GM21723 (cell line): ENCODE results near the gene BEGAIN.

Experiments
- ATAC-seq: cut with Tn5 transposase; IDR thresholded peaks from one replicate; pipeline ENCODE4 v1.9.1; 2021; ENCODE audit warnings: mild to moderate bottlenecking, moderate library complexity; ENCODE audit not compliant: unreplicated experiment

BEGAIN gene

GRCh38 chr14:100568998-100569733 is 18.1 kb downstream of the BEGAIN start:
- ATAC-seq, result no peak

GRCh38 chr14:100568164-100568997 is 18.8 kb downstream of the BEGAIN start:
- no peak for ATAC-seq

GRCh38 chr14:100567877-100568163 is 19.4 kb downstream of the BEGAIN start:
- no peak for ATAC-seq

DNA sequence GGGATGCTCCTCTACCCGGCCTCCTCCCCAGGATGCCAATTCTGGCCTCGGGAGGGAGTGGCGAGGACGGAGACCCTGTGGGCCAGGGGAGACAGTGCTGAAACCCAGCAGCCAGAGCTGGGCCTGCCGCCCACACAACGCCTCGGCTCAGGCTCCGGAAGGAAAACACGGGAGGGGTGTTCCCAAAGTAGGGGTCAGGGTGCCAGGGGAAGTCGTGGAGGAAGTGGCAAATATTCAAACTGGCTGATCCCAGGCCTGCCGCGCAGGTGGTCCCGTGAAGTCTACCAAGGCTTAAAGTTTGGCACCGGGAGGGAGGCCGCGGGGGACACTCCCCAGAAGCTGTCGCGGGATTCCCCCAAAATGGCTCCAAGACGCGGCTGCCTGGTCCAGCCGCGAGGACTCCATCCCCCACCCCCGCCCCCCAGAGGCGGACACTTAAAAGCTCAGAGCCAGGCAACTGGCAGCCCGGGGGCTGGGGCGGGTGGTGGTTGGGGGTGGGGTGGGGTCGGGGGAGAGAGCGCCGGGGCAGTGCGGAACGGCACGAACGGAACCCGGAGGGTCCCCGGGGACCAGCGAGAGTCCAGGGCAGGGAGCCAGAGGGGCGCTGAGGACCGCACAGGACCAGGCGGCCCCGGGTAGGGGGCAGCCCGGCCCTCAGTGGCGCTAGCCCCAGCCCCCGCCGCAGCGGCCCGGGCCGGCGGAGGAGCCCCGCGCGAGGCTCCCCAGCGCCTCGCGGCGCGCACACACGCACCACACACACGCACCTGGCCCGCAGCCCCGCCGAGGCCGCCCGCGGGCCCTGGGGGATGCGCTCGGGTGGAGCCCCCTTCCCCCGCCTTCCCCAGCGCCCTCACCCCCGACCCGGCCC is 20.0 kb downstream of the BEGAIN start:
- ATAC-seq, result no peak

DNA sequence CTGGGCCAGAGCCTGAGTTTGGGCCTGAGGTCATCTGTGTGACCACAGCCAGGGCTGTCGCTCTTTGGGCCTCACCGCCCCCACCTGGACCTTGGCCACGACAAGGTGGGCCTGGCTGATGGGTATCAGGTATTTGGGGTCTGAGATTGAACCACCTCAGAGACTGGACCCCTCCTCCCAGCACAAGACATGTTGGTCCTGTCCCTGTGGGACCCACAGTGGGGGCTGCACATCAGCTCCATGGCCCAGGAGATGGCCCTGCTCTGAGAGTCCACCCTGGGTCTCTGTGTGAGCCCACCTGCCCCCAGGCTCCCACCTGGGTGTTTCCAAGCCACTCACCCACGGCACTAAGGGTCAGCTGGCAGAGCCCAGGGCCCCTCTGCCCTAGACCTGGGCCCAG is 20.6 kb downstream of the BEGAIN start:
- ATAC-seq, result no peak

DNA sequence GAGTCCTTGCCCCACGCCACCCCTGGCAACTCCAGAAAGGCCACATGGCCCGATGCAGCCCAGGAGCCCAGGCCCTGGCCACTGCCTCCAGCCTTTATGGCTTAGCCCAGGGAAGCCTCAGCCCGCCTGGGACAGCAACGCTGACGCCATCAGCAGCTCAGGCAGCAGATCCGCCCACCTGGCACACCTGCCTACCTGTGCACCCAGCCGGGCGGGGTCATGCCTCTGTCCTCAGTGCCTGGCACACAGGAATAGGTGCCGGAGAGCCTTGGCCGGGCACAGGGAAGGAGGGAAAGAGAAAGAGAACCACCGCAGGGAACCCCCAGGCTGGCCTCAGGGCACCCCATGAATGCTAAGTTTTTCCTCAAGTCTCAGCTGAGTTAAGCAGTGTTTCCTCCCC is 21.1 kb downstream of the BEGAIN start:
- ATAC-seq, result no peak

- ATAC-seq, result no peak
Observed at GRCh38 chr14:100565650-100566049, 21.6 kb downstream of the BEGAIN start.

GRCh38 chr14:100564512-100564911 is 22.7 kb downstream of the BEGAIN start:
- no peak for ATAC-seq

DNA sequence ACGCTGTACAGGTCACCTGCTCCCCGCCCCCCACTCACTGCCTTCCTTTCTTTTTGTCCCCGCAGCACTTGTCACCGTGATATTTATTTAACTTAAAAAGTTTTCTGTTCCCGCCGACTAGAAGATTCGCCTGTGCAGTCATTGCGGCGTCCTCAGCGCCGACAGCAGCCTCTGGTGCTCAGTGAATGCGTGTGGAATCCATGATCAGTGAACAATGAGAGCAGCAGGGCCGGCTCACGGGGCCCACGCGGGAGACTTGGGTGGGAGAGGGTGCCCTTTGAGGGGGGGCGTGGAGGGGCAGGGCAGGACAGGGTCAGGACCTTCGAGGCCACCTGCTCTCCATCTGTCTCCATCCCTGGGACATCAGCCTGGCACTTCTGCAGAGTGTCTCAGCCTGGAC is 24.5 kb downstream of the BEGAIN start:
- no peak for ATAC-seq

GRCh38 chr14:100561005-100561404 is 26.2 kb downstream of the BEGAIN start:
- no peak for ATAC-seq

GRCh38 chr14:100560471-100560870 is 26.7 kb downstream of the BEGAIN start:
- no peak for ATAC-seq

DNA sequence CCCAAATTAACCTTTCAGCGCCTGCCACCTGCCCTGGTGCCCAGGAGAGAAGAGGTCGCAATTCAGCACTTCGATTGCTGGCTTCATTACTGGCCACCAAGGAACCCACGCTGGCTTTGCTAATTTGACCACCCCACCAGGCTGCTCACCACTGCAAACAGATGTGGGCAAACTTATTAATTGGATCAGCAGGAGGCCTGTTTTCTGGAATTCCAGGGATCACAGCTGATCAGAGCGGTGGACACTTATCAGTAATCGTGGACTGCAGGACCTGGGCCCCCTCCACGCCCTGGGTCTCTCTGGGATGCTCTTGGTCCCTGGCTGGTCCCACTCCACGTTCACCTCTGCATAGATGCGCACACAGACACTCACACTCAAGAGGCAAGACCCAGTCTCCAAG is 27.8 kb downstream of the BEGAIN start:
- ATAC-seq, result no peak

GRCh38 chr14:100558966-100559365 is 28.3 kb downstream of the BEGAIN start:
- no peak for ATAC-seq

GRCh38 chr14:100558226-100558625 is 29.0 kb downstream of the BEGAIN start:
- ATAC-seq, result no peak

GRCh38 chr14:100557658-100558057 is 29.6 kb downstream of the BEGAIN start:
- no peak for ATAC-seq

GRCh38 chr14:100556936-100557505 is 30.2 kb downstream of the BEGAIN start:
- no peak for ATAC-seq

- no peak for ATAC-seq
Observed at GRCh38 chr14:100556140-100556475, 31.1 kb downstream of the BEGAIN start.

- ATAC-seq, result no peak
Observed at GRCh38 chr14:100555436-100556139, 31.6 kb downstream of the BEGAIN start.

DNA sequence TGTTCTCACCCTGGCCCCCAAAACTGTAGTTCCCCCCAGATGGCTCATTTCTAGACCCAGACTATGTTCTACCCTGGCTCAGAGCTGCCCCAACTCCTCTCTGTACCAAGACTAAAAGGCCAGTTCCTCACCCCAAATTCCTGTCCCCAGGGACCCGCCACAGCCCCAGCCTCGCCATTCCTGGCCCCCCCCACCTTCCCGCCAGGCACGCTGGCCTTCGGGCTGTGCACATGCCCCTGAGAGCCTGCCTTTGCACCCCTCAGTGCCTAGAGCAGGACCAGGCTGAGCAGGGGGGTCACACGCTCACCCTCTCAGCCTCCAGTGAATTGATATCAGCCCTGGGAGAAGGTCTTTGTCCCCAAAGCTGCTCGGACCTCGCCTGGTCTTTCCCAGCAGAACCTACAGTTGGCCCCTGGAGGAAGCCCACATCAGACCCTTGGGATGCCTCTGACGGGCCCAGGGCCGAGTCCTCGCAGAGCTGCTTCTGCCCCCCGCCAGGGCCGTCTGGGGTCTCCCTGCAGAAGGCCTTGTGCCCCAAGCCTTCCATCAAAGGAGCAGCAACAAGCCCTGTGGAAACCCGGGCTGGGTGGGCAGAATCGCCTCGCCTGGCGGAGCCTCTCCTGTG is 32.4 kb downstream of the BEGAIN start:
- ATAC-seq, result no peak

DNA sequence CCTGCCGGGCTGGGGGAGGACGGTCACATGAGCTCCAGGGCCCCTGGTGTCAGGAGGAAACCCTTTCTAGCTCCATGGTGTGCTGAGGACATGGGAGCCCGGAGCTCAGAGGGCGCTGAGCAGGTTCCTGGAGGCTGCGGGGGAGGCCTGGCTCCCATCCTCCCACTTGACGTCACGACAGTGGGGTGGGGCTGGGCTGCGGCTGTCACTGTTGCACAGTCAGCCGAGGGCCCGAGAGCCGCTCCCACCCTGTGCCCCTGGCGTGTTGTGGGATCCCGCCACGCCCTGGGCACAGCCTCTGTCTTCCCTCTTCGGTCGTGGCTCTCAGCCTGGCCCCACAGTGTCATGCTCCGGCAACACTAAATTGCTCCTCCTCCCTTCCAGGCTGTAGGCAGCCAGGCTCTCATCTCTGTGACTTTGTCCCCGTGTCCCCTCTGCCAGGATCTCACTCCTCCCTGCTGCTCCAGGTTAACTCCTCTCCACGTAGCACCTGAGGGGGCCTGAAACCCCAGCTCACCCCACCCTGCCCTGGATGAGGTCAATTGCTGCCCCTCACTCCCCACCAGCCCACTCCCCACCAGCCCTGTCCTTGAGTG is 33.0 kb downstream of the BEGAIN start:
- no peak for ATAC-seq
